ENCODE data around the gene F10. TPM values are rescaled to one million over a fixed set of nuclear protein-coding genes. Genes with fewer than 3 reads are reported as not detected.

F10 gene
- total and polyA plus RNA-seq, 2 donors (not counting 1 experiment from before 2014, with no cell fraction given), result not detected

DNA sequence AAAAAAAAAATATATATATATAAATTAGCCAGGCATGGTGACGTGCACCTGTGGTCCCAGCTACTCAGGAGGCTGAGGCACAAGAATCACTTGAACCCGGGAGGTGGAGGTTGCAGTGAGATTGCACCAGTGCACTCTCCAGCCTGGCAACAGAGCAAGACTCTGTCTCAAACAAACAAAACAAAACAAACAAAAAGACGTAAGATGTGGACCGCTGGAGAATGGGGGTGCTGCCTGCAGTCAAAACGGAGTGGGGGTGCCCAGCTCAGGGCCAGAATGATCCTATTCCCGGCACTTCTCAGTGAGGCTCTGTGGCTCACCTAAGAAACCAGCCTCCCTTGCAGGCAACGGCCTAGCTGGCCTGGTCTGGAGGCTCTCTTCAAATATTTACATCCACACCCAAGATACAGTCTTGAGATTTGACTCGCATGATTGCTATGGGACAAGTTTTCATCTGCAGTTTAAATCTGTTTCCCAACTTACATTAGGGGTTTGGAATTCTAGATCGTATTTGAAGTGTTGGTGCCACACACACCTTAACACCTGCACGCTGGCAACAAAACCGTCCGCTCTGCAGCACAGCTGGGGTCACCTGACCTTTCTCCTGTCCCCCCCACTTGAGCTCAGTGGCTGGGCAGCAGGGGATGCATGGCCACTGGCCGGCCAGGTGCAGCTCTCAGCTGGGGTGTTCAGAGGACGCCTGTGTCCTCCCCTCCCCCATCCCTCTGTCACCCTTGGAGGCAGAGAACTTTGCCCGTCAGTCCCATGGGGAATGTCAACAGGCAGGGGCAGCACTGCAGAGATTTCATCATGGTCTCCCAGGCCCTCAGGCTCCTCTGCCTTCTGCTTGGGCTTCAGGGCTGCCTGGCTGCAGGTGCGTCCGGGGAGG is 17.3 kb upstream of the F10 start, which contains the start of gene F7:
Gene F7 (plus strand): TSS at position 760 of the 889 bp plus-strand sequence. CDS start 51 bp downstream, at position 811.
- Histone ChIP-seq H4K20me1 (ENCODE audit: control insufficient read depth, insufficient read depth, low read length, poor library complexity, severe bottlenecking) (no peaks in the 10 kb centered on the region), H3K27ac (ENCODE audit: low read length in 2 of 2) (no peak within 1 kb of the TSS), H3K9ac (ENCODE audit: low read length) (no peak within 1 kb of the TSS), H3K36me3 (replicated peaks in 1 of 2; ENCODE audit: control extremely low read depth in 1 of 2, control insufficient read depth in 1 of 2, extremely low read depth in 1 of 2, insufficient read depth in 2 of 2, low read length in 1 of 2) (no peaks in the 10 kb centered on the region), H3K27me3 (replicated peaks in 1 of 4; ENCODE audit: control extremely low read depth in 1 of 4, control insufficient read depth in 3 of 4, insufficient read depth in 4 of 4, low read length in 3 of 4) (peaks cover 0 to 13% (median 0%) of the 10 kb centered on the region in 4 experiments), H2AFZ (ENCODE audit: insufficient read depth, low read depth, low read length, poor library complexity, severe bottlenecking) (no peak within 1 kb of the TSS), H3K4me1 (ENCODE audit: control insufficient read depth in 2 of 2, insufficient read depth in 2 of 2, low read length in 2 of 2) (peaks cover 0 to 3% of the 10 kb centered on the region in 2 donors), H3K79me2 (ENCODE audit: control insufficient read depth, insufficient read depth, low read length) (no peaks in the 10 kb centered on the region), H3K9me3 (ENCODE audit: control extremely low read depth in 1 of 3, control insufficient read depth in 2 of 3, insufficient read depth in 1 of 3, low read length in 2 of 3) (peaks cover 0 to 11% (median 0%) of the 10 kb centered on the region in 3 donors), H3K4me3 (ENCODE audit: control extremely low read depth in 1 of 5, extremely low read depth in 1 of 5, insufficient read depth in 1 of 5, low read depth in 2 of 5, low read length in 4 of 5) (no peak within 1 kb of the TSS), H3K4me2 (replicated peaks; ENCODE audit: low read depth, low read length, poor library complexity, severe bottlenecking) (no peak within 1 kb of the TSS)
- POLR2A ChIA-PET, result no interaction called here
- H3K27ac Mint-ChIP-seq, result no peak within 1 kb of the TSS
- no peaks in the 10 kb centered on the region for H3K4me1 Mint-ChIP-seq
- DNase-seq (no peak), ATAC-seq (ENCODE audit: low read depth) (no peak)
- CTCF ChIA-PET, result no interaction called here
- H3K27me3 Mint-ChIP-seq, result peaks cover 7% of the 10 kb centered on the region
- H3K9me3 Mint-ChIP-seq (ENCODE audit: insufficient read depth), result no peaks in the 10 kb centered on the region
- 88% methylated on average over 15 of the region's 17 CpGs for WGBS (ENCODE audit: insufficient coverage)
- intact Hi-C loops (cut with micrococcal nuclease), result no loop called here
- no peak within 1 kb of the TSS for H3K4me3 Mint-ChIP-seq
- TF ChIP-seq, protein P1, sequence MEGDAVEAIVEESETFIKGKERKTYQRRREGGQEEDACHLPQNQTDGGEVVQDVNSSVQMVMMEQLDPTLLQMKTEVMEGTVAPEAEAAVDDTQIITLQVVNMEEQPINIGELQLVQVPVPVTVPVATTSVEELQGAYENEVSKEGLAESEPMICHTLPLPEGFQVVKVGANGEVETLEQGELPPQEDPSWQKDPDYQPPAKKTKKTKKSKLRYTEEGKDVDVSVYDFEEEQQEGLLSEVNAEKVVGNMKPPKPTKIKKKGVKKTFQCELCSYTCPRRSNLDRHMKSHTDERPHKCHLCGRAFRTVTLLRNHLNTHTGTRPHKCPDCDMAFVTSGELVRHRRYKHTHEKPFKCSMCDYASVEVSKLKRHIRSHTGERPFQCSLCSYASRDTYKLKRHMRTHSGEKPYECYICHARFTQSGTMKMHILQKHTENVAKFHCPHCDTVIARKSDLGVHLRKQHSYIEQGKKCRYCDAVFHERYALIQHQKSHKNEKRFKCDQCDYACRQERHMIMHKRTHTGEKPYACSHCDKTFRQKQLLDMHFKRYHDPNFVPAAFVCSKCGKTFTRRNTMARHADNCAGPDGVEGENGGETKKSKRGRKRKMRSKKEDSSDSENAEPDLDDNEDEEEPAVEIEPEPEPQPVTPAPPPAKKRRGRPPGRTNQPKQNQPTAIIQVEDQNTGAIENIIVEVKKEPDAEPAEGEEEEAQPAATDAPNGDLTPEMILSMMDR (IDR thresholded peaks at IDR 0.05), result no peak
- no peak for TF ChIP-seq EZH2 (IDR thresholded peaks at IDR 0.05; ENCODE audit: borderline replicate concordance, insufficient read depth, low read depth, low read length, poor library complexity, severe bottlenecking)

- no peak for DNase-seq
- ATAC-seq (ENCODE audit: low read depth), result no peak
- H3K9me3 ChIP-seq (ENCODE audit: control extremely low read depth in 1 of 3, control insufficient read depth in 2 of 3, insufficient read depth in 1 of 3, low read length in 2 of 3), result peaks cover 0 to 13% (median 0%) of the 10 kb centered on the region in 3 donors
- no peak overlapping the region for H3K4me3 ChIP-seq (ENCODE audit: control extremely low read depth in 1 of 5, extremely low read depth in 1 of 5, insufficient read depth in 1 of 5, low read depth in 2 of 5, low read length in 4 of 5)
- no peaks in the 10 kb centered on the region for H3K4me1 Mint-ChIP-seq
- no peak overlapping the region for H3K27ac Mint-ChIP-seq
- H3K27ac ChIP-seq (ENCODE audit: low read length in 2 of 2), result no peak overlapping the region
- 54% methylated on average over 9 of the region's 16 CpGs for WGBS (ENCODE audit: insufficient coverage)
- H2AFZ ChIP-seq (ENCODE audit: insufficient read depth, low read depth, low read length, poor library complexity, severe bottlenecking), result no peak overlapping the region
- no peaks in the 10 kb centered on the region for H3K79me2 ChIP-seq (ENCODE audit: control insufficient read depth, insufficient read depth, low read length)
- ChIA-PET CTCF (no interaction called here), POLR2A (no interaction called here)
- no peak overlapping the region for H3K4me3 Mint-ChIP-seq
- peaks cover 0 to 3% of the 10 kb centered on the region in 2 donors for H3K4me1 ChIP-seq (ENCODE audit: control insufficient read depth in 2 of 2, insufficient read depth in 2 of 2, low read length in 2 of 2)
- TF ChIP-seq, protein P1 (IDR thresholded peaks at IDR 0.05), result no peak
- TF ChIP-seq EZH2 (IDR thresholded peaks at IDR 0.05; ENCODE audit: borderline replicate concordance, insufficient read depth, low read depth, low read length, poor library complexity, severe bottlenecking), result no peak
- H3K4me2 ChIP-seq (replicated peaks; ENCODE audit: low read depth, low read length, poor library complexity, severe bottlenecking), result no peak overlapping the region
- no peaks in the 10 kb centered on the region for H3K36me3 ChIP-seq (replicated peaks in 1 of 2; ENCODE audit: control extremely low read depth in 1 of 2, control insufficient read depth in 1 of 2, extremely low read depth in 1 of 2, insufficient read depth in 2 of 2, low read length in 1 of 2)
- peaks cover 7% of the 10 kb centered on the region for H3K27me3 Mint-ChIP-seq
- no peaks in the 10 kb centered on the region for H4K20me1 ChIP-seq (ENCODE audit: control insufficient read depth, insufficient read depth, low read length, poor library complexity, severe bottlenecking)
- no peaks in the 10 kb centered on the region for H3K9me3 Mint-ChIP-seq (ENCODE audit: insufficient read depth)
- intact Hi-C loops (cut with micrococcal nuclease), result no loop called here
- H3K9ac ChIP-seq (ENCODE audit: low read length), result no peak overlapping the region
- H3K27me3 ChIP-seq (replicated peaks in 1 of 4; ENCODE audit: control extremely low read depth in 1 of 4, control insufficient read depth in 3 of 4, insufficient read depth in 4 of 4, low read length in 3 of 4), result peaks cover 0 to 18% (median under 1%) of the 10 kb centered on the region in 4 experiments
These were observed 16.6 kb upstream of the F10 start for GRCh38 chr13:113105921-113106452.
